GM18511 (cell line): Measurements from ENCODE around the gene RBMX.
"Not testable (repeated sequence)": the region's sequence is repeated elsewhere in the genome, so short reads cannot be mapped to it uniquely, and the experiment has no call there.

Experiments used
- ATAC-seq: cut with Tn5 transposase; IDR thresholded peaks from one replicate; pipeline ENCODE4 v1.9.1; 2021; ENCODE audit warnings: mild to moderate bottlenecking, moderate library complexity; ENCODE audit not compliant: unreplicated experiment

The RBMX gene

GRCh38 chrX:136880452-136881013 is at the start of gene RBMX:
Gene RBMX (minus strand): TSS chrX:136880725. CDS start chrX:136879427, 1,298 bp downstream.
- peak; percentile 96 for ATAC-seq

DNA sequence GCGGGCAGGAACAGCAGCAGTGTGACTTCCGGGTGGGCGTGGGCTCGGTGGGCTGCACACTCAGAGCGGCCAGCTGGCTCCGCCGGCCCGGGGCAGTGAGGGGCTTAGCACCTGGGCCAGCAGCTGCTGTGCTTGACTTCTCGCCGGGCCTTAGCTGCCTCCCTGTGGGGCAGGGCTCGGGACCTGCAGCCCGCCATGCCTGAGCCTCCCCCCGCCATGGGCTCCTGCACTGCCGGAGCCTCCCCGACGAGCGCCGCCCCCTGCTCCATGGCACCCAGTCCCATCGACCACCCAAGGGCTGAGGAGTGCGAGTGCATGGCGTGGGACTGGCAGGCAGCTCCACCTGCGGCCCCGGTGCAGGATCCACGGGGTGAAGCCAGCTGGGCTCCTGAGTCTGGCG is 40.9 kb upstream of the RBMX start:
- ATAC-seq, result not testable (repeated sequence)

DNA sequence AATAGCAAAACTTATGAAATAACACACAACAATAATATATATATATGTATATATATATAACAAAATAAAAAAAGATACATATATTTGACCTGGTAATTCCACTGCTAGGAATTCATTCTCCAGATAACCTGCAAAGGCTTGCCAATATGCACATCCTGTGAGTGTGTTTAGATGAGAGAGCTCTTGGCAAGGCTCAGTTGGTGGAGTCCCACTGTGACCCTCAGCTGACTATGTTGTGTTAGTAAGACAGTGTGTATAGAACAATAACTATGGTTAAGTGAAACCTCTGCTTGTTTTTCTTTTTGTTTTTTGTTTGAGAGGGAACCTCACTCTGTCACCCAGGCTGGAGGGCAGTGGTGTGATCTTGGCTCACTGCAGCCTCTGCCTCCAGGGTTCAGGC is 39.5 kb upstream of the RBMX start:
- no peak for ATAC-seq

GRCh38 chrX:136916827-136917226 is 36.3 kb upstream of the RBMX start:
- no peak for ATAC-seq

GRCh38 chrX:136911661-136912060 is 31.1 kb upstream of the RBMX start:
- not testable (repeated sequence) for ATAC-seq

DNA sequence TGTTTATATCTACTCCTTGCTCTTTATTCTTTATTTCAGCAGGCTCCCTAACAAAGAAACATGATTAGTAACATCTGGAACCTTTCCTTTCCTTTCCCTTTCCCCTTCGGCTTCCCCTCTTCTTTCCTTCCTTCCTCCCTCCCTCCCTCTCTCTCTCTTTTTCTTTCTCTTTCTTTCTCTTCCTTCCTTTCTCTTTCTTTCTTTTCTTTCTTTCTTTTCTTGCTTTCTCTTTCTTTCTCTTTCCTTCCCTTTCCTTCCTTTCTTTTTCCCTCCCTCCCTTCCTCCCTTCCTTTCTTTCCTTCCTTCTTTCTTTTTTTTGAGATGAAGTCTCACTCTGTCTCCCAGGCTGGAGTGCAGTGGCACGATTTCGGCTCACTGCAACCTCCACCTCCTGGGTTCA is 30.7 kb upstream of the RBMX start:
- ATAC-seq, result no peak

GRCh38 chrX:136910565-136911035 is 30.1 kb upstream of the RBMX start:
- no peak for ATAC-seq

DNA sequence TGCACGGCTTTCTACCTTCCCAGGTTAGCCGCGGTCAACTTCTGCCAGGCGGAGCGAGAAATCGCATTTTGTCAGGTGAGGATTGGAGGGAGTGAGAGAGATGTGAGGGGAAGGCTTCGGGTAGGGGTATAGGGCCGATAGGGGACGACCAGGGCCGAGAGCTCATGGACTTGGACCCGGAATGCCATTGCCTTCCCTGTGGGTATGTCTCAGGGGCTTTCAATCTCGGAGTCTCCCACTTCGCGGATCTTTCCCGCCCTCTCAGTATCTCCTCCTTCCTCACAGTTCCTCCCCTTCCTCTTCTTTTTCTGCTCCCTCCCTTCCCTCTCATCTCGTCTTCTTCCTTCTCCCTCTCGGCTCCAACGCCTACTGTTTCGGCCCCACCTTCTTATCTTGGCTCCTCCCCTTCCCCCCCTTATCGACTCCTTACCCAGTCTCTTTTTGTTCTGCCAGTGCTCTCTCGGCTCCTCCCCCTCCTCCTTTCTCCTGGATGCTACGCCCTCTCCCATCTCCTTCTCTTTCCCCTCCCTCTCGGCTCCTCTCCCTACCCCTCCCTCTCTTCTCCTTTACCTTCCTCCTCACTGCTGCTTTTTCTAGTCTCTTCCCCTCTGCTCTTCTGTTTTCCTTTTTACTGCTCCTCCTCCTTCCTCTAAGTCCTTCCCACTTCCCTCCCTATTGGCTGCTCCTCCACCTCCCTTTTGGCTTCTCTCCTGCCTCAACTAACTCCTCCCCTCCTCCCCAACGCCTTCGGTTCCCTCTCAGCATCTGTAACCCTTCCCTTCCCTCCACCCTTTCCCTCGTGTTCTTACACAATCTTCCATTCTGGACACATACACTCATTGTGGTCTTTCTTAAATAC is 29.4 kb upstream of the RBMX start:
- ATAC-seq, result peak; percentile 74

- peak; percentile 77 for ATAC-seq
These were observed 28.7 kb upstream of the RBMX start for GRCh38 chrX:136909119-136909705.

DNA sequence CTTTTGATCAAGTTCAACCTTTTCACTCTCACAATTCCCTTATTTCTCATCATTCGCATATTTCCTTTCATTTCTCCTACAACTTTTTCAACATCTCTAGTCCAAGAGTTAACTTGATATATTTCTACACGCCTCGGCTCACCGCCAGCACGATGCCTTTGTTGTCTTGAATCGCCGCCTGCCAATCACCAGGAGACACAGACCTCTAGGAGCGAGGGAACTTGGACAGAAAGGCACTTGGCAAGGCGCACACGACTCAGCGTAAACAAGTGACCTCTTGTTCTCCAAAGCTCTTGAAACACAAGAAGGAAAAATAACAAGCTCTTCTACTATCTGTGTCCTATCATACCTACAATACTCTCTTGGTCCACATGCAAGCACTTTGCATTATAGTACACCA is 27.1 kb upstream of the RBMX start:
- no peak for ATAC-seq

DNA sequence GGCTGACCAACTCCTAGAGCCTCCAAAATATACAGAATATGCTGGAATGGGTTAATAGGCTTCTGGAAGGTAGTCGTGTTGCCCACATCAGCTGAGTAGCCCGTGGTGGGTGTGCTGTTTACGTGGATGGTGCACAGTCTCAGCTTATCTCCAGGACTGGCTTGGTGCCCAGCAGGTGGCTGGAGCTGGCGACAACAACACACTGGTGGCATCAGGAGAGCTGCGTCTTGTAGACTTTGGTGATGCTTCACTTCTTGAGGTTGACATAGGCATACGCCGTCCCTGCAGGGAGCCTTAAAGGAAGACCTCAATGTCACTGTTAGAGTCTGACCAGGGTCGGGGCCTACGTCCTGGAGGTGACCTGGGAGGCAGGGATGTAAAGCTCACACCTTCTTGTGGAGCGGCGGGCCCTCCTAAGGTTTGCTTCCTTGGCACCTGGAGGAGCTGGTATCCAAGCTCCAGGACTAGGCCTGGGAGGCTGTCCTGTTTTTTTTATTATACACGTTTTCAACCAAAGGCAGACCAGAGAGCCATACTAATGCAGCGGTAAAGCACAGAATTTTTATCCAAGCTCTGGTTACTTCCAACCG is 26.5 kb upstream of the RBMX start:
- ATAC-seq, result no peak

- not testable (repeated sequence) for ATAC-seq
These were observed 23.5 kb upstream of the RBMX start for GRCh38 chrX:136904067-136904466.

GRCh38 chrX:136900071-136900470 is 19.5 kb upstream of the RBMX start:
- ATAC-seq, result not testable (repeated sequence)

- no peak for ATAC-seq
These were observed 18.7 kb upstream of the RBMX start for GRCh38 chrX:136899221-136899620.

DNA sequence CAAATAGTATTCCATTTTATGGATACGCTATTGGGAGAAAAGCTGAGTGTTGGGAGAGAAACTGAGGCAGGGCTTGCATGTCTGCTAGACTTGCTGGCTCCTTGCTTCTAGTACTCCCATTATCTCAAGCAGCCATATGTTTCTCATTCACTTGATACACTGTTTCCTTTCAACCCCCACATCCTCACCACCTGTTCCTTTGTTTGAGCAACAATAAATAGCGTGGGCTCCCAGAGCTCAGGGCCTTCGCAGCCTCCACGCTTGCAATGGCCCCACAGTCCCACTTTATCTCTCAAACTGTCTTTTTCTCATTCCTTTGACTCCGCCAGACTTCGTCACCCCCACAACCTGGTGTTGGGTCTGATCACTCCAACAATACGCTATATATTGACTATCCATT is 18.2 kb upstream of the RBMX start:
- ATAC-seq, result not testable (repeated sequence)

DNA sequence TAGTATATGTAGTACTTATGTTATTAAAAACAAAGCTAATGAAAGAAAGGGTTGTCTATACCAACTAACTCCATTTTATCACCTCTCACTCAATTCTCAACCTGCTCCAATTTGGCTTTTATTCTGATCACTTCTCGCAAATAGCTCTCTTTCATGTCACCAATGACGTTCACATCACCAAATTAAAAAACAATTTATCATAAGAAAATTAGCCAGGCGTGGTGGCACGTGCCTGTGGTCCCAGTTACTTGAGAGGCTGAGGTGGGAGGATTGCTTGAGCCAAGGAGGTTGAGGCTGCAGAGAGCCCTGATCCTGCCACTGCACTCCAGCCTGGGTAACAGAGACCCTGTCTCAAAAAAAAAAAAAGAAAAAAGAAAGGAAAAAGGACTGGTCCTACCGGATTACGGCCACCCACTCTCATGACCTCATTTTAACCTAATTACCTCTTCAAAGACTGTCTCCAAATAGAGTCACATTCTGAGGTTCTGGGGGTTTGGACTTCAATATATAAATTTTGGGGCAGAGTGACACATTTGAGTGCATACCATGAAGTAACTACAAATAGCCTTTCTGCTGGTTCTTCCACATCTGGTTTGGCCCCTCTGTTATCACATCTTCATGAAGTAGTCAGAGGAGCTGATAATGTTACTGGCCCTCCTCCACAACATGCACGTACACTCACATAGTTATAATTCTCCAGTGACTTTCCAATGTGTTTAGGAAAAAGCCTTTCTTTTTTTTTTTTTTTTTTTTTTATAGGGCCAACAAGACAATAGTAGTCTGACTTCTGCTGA is 15.8 kb upstream of the RBMX start:
- ATAC-seq, result no peak

- ATAC-seq, result no peak
These were observed 11.9 kb upstream of the RBMX start for GRCh38 chrX:136892412-136892811.

GRCh38 chrX:136890596-136890995 is 10.1 kb upstream of the RBMX start:
- not testable (repeated sequence) for ATAC-seq

DNA sequence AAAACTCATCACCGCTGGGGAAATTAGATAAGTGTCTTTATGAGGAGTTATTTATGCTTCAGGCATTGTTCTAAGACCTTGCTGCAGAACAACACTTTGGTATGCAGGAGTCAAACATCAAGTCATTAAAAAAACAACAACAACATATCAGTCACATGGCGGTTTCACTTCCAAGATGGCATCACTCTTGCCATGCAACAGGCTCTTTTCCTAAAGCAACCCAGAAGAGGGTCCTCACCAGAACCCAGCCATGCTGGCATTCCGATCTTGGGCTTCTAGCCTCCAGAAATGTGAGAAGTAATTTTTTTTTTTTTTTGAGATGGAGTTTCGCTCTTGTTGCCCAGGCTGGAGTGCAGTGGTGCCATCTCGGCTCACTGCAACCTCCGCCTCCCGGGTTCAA is 8.7 kb upstream of the RBMX start:
- ATAC-seq, result no peak

DNA sequence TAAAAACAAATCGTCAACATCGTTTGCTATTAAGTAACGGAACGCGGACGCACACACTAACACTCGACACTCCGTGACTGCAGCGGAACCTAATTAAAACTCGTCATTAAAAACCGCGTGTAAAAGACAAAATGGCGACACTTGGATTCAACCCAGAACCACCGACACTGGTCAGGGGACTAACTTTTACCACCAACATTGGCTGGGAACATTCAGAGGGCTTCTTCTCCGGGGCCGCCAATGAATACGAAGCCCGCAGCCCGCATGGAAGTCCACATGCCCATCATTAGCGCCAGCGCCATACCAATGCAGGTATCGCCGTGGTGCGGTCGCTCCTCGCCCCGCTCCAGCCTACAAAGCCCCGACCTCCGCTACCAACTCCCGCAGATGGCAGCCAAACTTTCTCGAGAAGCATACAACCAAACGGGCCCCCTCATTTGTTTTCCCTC is 498 bp downstream of the RBMX start:
- ATAC-seq, result peak; percentile 25
